Measurements from ENCODE around the gene DRAM2. TPM values are rescaled to one million over a fixed set of nuclear protein-coding genes. Genes with fewer than 3 reads are reported as not detected.

Gene DRAM2
- total and polyA plus RNA-seq, 2 donors (not counting 3 experiments of a cell fraction or from before 2014, with no cell fraction given) = 21.7 to 55.9 TPM

DNA sequence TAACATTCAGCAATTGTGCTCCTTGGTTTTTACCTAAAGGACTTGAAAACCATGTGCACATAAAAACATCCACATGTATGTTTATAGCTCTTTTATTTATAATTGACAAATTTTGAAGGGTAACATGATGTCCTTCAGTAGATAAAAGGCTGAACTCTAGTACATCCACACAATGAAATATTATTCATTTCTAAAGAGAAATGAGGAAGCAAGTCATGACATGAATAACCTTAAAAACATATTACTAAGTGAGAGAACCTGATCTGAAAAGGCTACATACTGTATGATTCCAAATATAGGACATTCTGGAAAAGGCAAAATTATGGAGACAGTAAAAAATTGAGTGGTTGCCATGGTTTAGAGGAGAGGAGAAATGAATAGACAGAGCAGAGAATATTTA, 50.3 kb downstream of the DRAM2 start:
- no peak for DNase-seq (ENCODE audit: low read depth, low spot score)
- Histone ChIP-seq H3K27me3 (ENCODE audit: control insufficient read depth in 2 of 2, insufficient read depth in 2 of 2, low read length in 2 of 2) (no peaks in the 10 kb centered on the region), H2AFZ (ENCODE audit: low read depth, low read length) (no peak overlapping the region), H3K4me2 (ENCODE audit: insufficient read depth, low read length) (no peak overlapping the region), H3K36me3 (ENCODE audit: control insufficient read depth in 2 of 2, extremely low read depth in 1 of 2, insufficient read depth in 2 of 2, low read length in 2 of 2) (no peaks in the 10 kb centered on the region), H3K79me2 (ENCODE audit: control insufficient read depth, insufficient read depth, low read length) (no peaks in the 10 kb centered on the region), H3K27ac (ENCODE audit: insufficient read depth, low read depth, low read length) (no peak overlapping the region), H4K20me1 (replicated peaks; ENCODE audit: control insufficient read depth, extremely low read depth, insufficient read depth, low read length) (no peaks in the 10 kb centered on the region), H3K9me1 (replicated peaks; ENCODE audit: control insufficient read depth, extremely low read depth, insufficient read depth, low read length) (no peaks in the 10 kb centered on the region), H3K9ac (replicated peaks; ENCODE audit: extremely low read depth, insufficient read depth, low read length) (no peak overlapping the region), H3K9me3 (replicated peaks; ENCODE audit: control insufficient read depth, insufficient read depth, low read length) (no peaks in the 10 kb centered on the region), H3K4me3 (replicated peaks in 1 of 3; ENCODE audit: insufficient read depth in 1 of 3, low read depth in 1 of 3, low read length in 3 of 3) (no peak overlapping the region), H3K4me1 (ENCODE audit: control insufficient read depth, extremely low read depth, insufficient read depth, low read length) (no peaks in the 10 kb centered on the region)
- no peak for FAIRE-seq
- intact Hi-C loops (cut with micrococcal nuclease) (no loop called here), dilution Hi-C loops (cut with MboI; ENCODE audit: extremely low pct_ligation_motif_present, low sequenced_read_pairs) (no loop called here)
- no TSS peak for BruUV-seq (replicated peaks)
- ChIA-PET POLR2A (no interaction called here), CTCF (no interaction called here)
- no peak for TF ChIP-seq POLR2A (IDR thresholded peaks at IDR 0.05; ENCODE audit: low read depth, low read length)
- TF ChIP-seq FOS (IDR thresholded peaks at IDR 0.05; ENCODE audit: borderline replicate concordance, insufficient read depth, low read length) = no peak
- TF ChIP-seq, protein P1, sequence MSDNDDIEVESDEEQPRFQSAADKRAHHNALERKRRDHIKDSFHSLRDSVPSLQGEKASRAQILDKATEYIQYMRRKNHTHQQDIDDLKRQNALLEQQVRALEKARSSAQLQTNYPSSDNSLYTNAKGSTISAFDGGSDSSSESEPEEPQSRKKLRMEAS (IDR thresholded peaks at IDR 0.05; ENCODE audit: insufficient read depth, insufficient read length) = no peak
- TF ChIP-seq MYC (IDR thresholded peaks at IDR 0.05; ENCODE audit: low read depth, low read length) = no peak
- no peak for TF ChIP-seq EZH2 (IDR thresholded peaks at IDR 0.05; ENCODE audit: borderline replicate concordance, low read depth, low read length, severe bottlenecking)
- TF ChIP-seq, protein P2, sequence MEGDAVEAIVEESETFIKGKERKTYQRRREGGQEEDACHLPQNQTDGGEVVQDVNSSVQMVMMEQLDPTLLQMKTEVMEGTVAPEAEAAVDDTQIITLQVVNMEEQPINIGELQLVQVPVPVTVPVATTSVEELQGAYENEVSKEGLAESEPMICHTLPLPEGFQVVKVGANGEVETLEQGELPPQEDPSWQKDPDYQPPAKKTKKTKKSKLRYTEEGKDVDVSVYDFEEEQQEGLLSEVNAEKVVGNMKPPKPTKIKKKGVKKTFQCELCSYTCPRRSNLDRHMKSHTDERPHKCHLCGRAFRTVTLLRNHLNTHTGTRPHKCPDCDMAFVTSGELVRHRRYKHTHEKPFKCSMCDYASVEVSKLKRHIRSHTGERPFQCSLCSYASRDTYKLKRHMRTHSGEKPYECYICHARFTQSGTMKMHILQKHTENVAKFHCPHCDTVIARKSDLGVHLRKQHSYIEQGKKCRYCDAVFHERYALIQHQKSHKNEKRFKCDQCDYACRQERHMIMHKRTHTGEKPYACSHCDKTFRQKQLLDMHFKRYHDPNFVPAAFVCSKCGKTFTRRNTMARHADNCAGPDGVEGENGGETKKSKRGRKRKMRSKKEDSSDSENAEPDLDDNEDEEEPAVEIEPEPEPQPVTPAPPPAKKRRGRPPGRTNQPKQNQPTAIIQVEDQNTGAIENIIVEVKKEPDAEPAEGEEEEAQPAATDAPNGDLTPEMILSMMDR (IDR thresholded peaks at IDR 0.05; ENCODE audit: extremely low read depth in 1 of 2, insufficient read depth in 1 of 2, low read depth in 1 of 2, low read length in 2 of 2) = no peak
- no peak for TF ChIP-seq JUN (IDR thresholded peaks at IDR 0.05; ENCODE audit: borderline replicate concordance, insufficient read depth, insufficient read length, low read depth)
- TF ChIP-seq POLR2AphosphoS5 (IDR thresholded peaks at IDR 0.05; ENCODE audit: insufficient read depth, low read depth, low read length) = no peak
- no peak for TF ChIP-seq GATA2 (IDR thresholded peaks at IDR 0.05; ENCODE audit: insufficient read depth, insufficient read length, low read depth, low read length)
